Measurements from ENCODE around the gene DAPK2.
A peak's percentile ranks its signal among the peaks of the same experiment; 100 is the strongest.
"Not testable (repeated sequence)": the region's sequence is repeated elsewhere in the genome, so short reads cannot be mapped to it uniquely, and the experiment has no call there.

DAPK2 gene

GRCh38 chr15:63911160-63911559, 135.1 kb downstream of the DAPK2 start:
- no peak for DNase-seq

- no peak for DNase-seq
Observed at GRCh38 chr15:63909819-63910437, 136.4 kb downstream of the DAPK2 start.

GRCh38 chr15:63908991-63909390, 137.3 kb downstream of the DAPK2 start:
- DNase-seq: no peak

GRCh38 chr15:63908281-63908680, 138.0 kb downstream of the DAPK2 start:
- DNase-seq: no peak

GRCh38 chr15:63907521-63907920, 138.8 kb downstream of the DAPK2 start:
- DNase-seq: no peak

GRCh38 chr15:63906266-63906584, 140.1 kb downstream of the DAPK2 start:
- DNase-seq: no peak

- DNase-seq: no peak
Observed at GRCh38 chr15:63905558-63906265, 140.6 kb downstream of the DAPK2 start.

- DNase-seq: no peak
Observed at GRCh38 chr15:63905131-63905530, 141.2 kb downstream of the DAPK2 start.

- no peak for DNase-seq
Observed at GRCh38 chr15:63904042-63904441, 142.2 kb downstream of the DAPK2 start.

GRCh38 chr15:63902671-63903035, 143.6 kb downstream of the DAPK2 start:
- no peak for DNase-seq

- DNase-seq: no peak
Observed at GRCh38 chr15:63901912-63902670, 144.2 kb downstream of the DAPK2 start.

GRCh38 chr15:63900306-63900705, 146.0 kb downstream of the DAPK2 start:
- no peak for DNase-seq

- DNase-seq: not testable (repeated sequence)
Observed at GRCh38 chr15:63899606-63900005, 146.7 kb downstream of the DAPK2 start.

- no peak for DNase-seq
Observed at GRCh38 chr15:63899193-63899592, 147.1 kb downstream of the DAPK2 start.

GRCh38 chr15:63896336-63897115, 149.8 kb downstream of the DAPK2 start:
- peak; percentile 66 for DNase-seq

GRCh38 chr15:63895787-63896218, 150.5 kb downstream of the DAPK2 start:
- DNase-seq: no peak

- DNase-seq: no peak
Observed at GRCh38 chr15:63895194-63895593, 151.1 kb downstream of the DAPK2 start.

GRCh38 chr15:63894662-63894949, 151.7 kb downstream of the DAPK2 start:
- no peak for DNase-seq

- DNase-seq: no peak
Observed at GRCh38 chr15:63893866-63894661, 152.2 kb downstream of the DAPK2 start.

- DNase-seq: peak; percentile 85
Observed at GRCh38 chr15:63892794-63893441, 153.4 kb downstream of the DAPK2 start.

GRCh38 chr15:63891768-63892133, 154.5 kb downstream of the DAPK2 start:
- DNase-seq: no peak

GRCh38 chr15:63891079-63891767, 155.1 kb downstream of the DAPK2 start:
- DNase-seq: peak; percentile 89
